GM19324 (cell line): ENCODE results near the gene TMEM59.
"Not testable (repeated sequence)": the region's sequence is repeated elsewhere in the genome, so short reads cannot be mapped to it uniquely, and the experiment has no call there.

ENCODE experiments used
- ATAC-seq: cut with Tn5 transposase; IDR thresholded peaks from one replicate; pipeline ENCODE4 v1.9.1; 2021; ENCODE audit warnings: mild to moderate bottlenecking, moderate library complexity; ENCODE audit not compliant: unreplicated experiment, low FRiP score

The TMEM59 gene

GRCh38 chr1:54014009-54014629, 38.9 kb downstream of the TMEM59 start:
- no peak for ATAC-seq

GRCh38 chr1:54013393-54014008, 39.5 kb downstream of the TMEM59 start:
- no peak for ATAC-seq

- ATAC-seq = no peak
Measured at GRCh38 chr1:54012863-54013262, 40.1 kb downstream of the TMEM59 start.

GRCh38 chr1:54012008-54012325, 41.0 kb downstream of the TMEM59 start:
- ATAC-seq = no peak

- ATAC-seq = no peak
Measured at GRCh38 chr1:54011316-54012007, 41.5 kb downstream of the TMEM59 start.

- ATAC-seq = no peak
Measured at GRCh38 chr1:54010415-54011117, 42.4 kb downstream of the TMEM59 start.

- no peak for ATAC-seq
Measured at GRCh38 chr1:54009406-54009805, 43.6 kb downstream of the TMEM59 start.

GRCh38 chr1:54008876-54009275, 44.1 kb downstream of the TMEM59 start:
- no peak for ATAC-seq

GRCh38 chr1:54007613-54008012, 45.4 kb downstream of the TMEM59 start:
- ATAC-seq = no peak

- no peak for ATAC-seq
Measured at GRCh38 chr1:54006508-54006907, 46.5 kb downstream of the TMEM59 start.

GRCh38 chr1:54004481-54005049, 48.4 kb downstream of the TMEM59 start:
- ATAC-seq = no peak

GRCh38 chr1:54003750-54004480, 49.1 kb downstream of the TMEM59 start:
- ATAC-seq = not testable (repeated sequence)

GRCh38 chr1:54003249-54003646, 49.8 kb downstream of the TMEM59 start:
- ATAC-seq = no peak

GRCh38 chr1:54002544-54003248, 50.3 kb downstream of the TMEM59 start:
- ATAC-seq = no peak

- no peak for ATAC-seq
Measured at GRCh38 chr1:54001591-54001990, 51.4 kb downstream of the TMEM59 start.

GRCh38 chr1:53999920-54000319, 53.1 kb downstream of the TMEM59 start:
- no peak for ATAC-seq

GRCh38 chr1:53998223-53998622, 54.8 kb downstream of the TMEM59 start:
- no peak for ATAC-seq

- no peak for ATAC-seq
Measured at GRCh38 chr1:53995683-53996082, 57.3 kb downstream of the TMEM59 start.

- not testable (repeated sequence) for ATAC-seq
Measured at GRCh38 chr1:53994516-53994915, 58.5 kb downstream of the TMEM59 start.
